T-helper 1 cell treated with Interleukin-12 subunit alpha and Interleukin-12 subunit beta and Interleukin-4 antibody, amounts not matched to agents 30 μg/mL and 1 μg/mL, for 36 hours (primary cell): ENCODE measurements around the gene ZFPM1.

Experiments used
- H3K27ac Mint-ChIP-seq: one replicate; pipeline ENCODE4 v1.8.0; 2021; ENCODE audit warnings: mild to moderate bottlenecking, mixed read lengths
- H3K27me3 Mint-ChIP-seq: one replicate; pipeline ENCODE4 v1.8.0; 2021; ENCODE audit warnings: low read depth, mixed read lengths
- H3K36me3 Mint-ChIP-seq: one replicate; pipeline ENCODE4 v1.8.0; 2021; ENCODE audit warnings: low read depth, mixed read lengths
- H3K4me1 Mint-ChIP-seq: one replicate; pipeline ENCODE4 v1.8.0; 2021; ENCODE audit warnings: low read depth, mixed read lengths
- H3K4me3 Mint-ChIP-seq: one replicate; pipeline ENCODE4 v1.8.0; 2021; ENCODE audit warnings: mild to moderate bottlenecking, moderate library complexity, mixed read lengths
- H3K9me3 Mint-ChIP-seq: one replicate; pipeline ENCODE4 v1.8.0; 2021; ENCODE audit warnings: mixed read lengths

Gene ZFPM1

DNA sequence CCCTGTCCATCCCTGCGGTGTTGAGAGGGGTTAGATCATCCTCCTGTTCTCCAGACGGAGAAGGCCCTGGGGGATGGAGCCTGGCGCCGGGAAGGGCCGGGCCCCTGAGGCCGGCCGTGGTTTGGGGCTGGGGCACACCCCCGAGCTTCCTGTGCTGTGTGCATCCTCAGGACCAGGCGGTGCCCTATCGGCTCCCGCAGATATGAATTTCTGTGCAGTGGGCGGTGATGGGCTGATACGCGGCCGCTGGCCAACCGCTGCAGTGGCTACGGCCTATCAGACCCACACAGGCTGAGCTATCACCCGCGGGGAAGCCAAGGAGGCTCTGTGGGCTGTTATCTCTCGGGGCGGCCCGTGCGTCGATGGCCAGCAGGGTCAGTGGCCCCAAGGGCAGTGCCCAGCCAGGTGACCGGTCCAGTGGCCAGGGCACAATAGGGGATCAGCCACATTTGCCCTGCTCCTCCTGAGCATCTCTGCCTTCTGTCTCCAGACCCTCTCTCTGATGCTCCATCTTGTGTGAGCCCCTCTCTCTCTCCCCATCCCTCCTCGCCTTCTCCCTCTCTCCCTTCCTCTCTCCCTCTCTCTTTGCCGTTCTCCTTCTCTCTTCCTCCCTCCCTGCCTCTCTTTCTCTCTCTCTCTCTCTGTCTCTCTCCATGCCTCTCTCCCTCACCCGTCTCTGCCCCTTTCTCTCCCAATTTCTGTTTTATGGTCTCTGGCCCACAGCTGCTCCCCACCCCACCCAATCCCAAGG, 38.7 kb downstream of the ZFPM1 start:
- Mint-ChIP-seq H3K4me1 (no peaks in the 10 kb centered on the region), H3K27me3 (no peaks in the 10 kb centered on the region), H3K27ac (no peak overlapping the region), H3K36me3 (no peaks in the 10 kb centered on the region), H3K9me3 (no peaks in the 10 kb centered on the region), H3K4me3 (no peak overlapping the region)

DNA sequence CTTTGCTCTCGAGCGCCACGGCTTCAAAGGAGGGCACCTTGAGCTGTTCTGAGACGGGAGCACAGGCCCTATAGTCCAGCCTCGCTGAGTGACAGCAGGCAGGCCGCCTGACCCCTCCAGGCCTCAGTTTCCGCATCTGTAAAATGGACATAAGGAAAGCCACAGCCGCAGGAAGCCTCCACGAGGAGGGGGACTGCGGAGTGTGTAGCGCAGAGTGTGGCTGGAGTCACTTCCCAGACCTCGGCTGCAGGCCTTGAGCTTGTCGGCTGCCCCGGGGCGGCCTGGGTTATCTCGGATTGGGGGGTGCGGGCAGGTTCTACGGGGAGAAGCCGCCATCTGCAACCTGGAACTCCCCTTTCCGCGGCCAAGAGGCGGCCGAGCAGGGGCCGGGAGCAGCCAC, 40.8 kb downstream of the ZFPM1 start:
- no peaks in the 10 kb centered on the region for H3K27me3 Mint-ChIP-seq
- H3K4me1 Mint-ChIP-seq: no peaks in the 10 kb centered on the region
- no peaks in the 10 kb centered on the region for H3K36me3 Mint-ChIP-seq
- no peak overlapping the region for H3K4me3 Mint-ChIP-seq
- no peaks in the 10 kb centered on the region for H3K9me3 Mint-ChIP-seq
- no peak overlapping the region for H3K27ac Mint-ChIP-seq

DNA sequence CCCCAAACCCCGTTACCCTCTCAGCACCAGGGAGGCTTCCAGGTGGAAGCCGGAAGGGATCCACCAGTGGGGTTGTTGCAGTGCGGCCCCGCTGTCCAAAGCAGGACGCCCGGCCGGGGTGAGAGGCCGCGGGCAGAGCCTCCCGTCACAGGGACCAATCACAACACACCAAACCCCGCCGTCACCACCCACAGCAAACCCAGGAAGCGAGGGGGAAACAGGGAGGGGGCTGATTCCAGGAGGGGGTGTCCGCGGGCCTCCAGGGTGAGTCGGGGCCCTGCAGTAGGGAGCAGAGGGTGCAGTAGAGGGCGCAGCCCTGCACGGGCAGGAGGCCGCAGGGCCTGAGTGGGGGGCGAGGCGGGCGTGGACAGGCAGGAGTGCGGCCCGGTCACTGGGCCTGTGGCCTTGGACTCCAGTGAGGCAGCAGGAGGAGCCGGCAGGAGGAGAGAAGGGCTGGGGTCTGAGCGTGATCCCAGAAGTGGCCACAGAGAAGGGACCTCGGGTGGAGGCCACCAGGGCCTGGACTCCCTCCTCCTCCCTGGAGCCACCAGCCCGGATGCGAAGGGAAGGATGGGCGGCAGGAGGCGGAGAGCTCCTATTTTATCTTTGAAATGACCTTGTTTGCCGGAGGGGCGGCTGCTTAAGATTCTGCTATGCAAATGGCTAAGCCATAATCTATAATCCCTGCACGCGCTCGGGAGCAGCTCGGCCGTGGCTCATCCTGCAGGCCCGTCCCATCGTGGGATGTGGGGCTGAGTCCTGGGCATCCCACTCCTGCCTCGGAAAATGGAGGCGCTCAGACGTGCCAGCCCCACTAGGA, 41.5 kb downstream of the ZFPM1 start:
- Mint-ChIP-seq H3K36me3 (no peaks in the 10 kb centered on the region), H3K9me3 (no peaks in the 10 kb centered on the region), H3K4me3 (no peak overlapping the region), H3K27ac (no peak overlapping the region), H3K27me3 (no peaks in the 10 kb centered on the region), H3K4me1 (no peaks in the 10 kb centered on the region)

DNA sequence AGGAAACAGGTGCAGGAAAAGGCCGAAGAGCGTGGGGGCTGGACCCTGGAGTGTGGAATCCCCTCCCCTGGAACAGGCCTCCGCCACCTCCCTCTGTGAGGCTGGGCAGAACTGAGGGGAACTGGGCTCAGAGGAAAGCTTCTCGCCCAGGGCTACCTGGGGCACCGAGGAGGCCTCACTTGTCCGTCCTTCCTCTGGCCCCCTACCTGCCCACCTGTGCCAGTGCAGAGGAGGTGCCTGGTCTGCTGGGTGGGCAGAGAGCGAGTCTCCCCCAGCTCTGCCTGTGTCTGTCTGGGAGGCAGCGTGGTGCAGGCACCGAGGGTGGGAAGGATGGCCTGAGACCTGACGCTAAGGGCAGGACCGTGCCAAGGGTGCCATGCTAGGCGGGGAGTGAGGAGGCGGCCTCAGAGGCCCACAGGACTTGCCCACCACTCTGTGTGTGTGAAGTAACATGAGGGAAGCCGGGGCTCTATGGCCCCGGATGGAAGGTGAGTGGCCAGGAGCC, 42.2 kb downstream of the ZFPM1 start:
- Mint-ChIP-seq H3K27me3 (no peaks in the 10 kb centered on the region), H3K27ac (no peak overlapping the region), H3K4me3 (no peak overlapping the region), H3K4me1 (no peaks in the 10 kb centered on the region), H3K36me3 (no peaks in the 10 kb centered on the region), H3K9me3 (no peaks in the 10 kb centered on the region)

DNA sequence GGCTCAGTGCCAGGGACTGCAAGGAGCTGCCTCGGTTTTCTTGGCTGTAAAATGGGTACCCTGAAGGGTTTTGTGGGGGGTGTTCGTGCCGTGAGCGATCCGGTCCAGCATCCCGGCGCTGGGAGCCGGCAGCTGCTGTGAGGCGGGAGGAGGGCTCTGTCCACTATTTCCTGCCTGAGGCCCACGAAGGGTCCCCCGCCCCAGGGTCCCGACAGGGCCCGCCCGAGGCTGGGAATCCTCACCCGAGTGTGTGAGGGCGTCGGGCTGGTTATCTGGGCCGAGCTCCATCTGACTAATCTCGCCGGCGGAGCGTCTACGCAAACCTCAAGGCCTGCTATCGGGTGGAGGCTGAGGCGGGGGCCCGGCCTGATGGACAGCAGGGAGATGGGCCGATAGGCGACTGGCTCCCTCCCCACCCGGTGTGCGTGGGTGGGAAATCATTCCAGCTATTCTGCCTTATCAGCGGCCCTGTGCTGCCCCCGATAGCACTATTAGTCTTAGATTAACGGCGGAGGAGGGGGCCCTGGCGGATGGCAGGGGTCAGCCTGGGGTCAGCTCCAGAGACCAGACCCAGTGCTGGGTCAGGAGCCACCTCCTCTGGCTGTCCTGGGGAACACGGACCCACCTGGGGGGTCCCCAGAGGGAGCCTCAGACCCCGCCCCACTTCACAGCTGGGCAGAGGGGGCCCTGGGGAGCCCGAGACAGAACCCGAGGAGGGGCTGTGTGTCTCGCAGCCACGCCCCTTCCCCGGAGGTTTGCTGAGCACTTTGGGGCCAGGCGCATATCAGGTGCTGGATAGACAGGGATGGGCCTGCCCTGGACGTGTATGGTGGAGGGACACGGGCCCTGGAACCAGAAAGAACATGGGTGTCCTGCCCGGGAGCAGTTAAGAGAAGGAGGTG, 44.7 kb downstream of the ZFPM1 start:
- no peaks in the 10 kb centered on the region for H3K4me1 Mint-ChIP-seq
- H3K27ac Mint-ChIP-seq: no peak overlapping the region
- no peak overlapping the region for H3K4me3 Mint-ChIP-seq
- H3K9me3 Mint-ChIP-seq: no peaks in the 10 kb centered on the region
- no peaks in the 10 kb centered on the region for H3K27me3 Mint-ChIP-seq
- no peaks in the 10 kb centered on the region for H3K36me3 Mint-ChIP-seq

DNA sequence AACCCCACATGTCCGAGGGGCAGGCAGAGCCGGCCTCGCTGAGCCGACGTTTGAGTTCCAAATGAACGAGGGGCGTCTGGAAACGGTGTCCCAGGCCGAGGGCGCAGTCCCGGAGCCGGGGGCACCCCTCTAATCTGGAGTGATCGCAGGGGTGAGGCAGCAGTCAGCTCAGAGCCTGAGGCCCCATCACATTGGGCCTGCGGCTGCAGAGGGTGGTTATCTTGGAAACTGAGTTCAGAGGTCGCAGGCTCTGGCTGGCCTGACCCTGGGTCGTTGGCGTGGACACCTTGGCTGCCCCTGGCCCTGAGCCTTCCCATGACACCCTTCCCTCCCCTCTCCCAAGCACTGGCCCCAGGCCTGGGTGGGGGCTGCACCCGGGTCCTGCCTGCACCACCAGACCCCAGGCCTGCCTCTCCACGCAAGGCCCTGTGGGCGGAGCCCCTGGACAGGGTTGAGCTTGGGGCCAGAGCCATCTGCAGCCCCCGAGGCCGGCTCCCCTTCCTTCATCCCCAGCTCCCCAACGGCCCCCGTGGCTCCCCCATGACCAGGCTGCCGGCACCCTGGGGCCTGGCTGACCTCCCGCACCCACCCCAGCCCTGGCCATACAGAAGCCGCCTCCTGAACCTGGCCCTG, 45.6 kb downstream of the ZFPM1 start:
- no peaks in the 10 kb centered on the region for H3K4me1 Mint-ChIP-seq
- H3K9me3 Mint-ChIP-seq: no peaks in the 10 kb centered on the region
- H3K27ac Mint-ChIP-seq: no peak overlapping the region

GRCh38 chr16:88499292-88499691, 46.2 kb downstream of the ZFPM1 start:
- Mint-ChIP-seq H3K27ac (no peak overlapping the region), H3K9me3 (no peaks in the 10 kb centered on the region), H3K4me3 (no peak overlapping the region), H3K4me1 (no peaks in the 10 kb centered on the region), H3K27me3 (no peaks in the 10 kb centered on the region), H3K36me3 (no peaks in the 10 kb centered on the region)

More for the DNA sequence above, 45.6 kb downstream of the ZFPM1 start:
- Mint-ChIP-seq H3K36me3 (no peaks in the 10 kb centered on the region), H3K27me3 (no peaks in the 10 kb centered on the region), H3K4me3 (no peak overlapping the region)

- Mint-ChIP-seq H3K9me3 (no peaks in the 10 kb centered on the region), H3K4me1 (no peaks in the 10 kb centered on the region), H3K4me3 (no peak overlapping the region), H3K27ac (no peak overlapping the region), H3K36me3 (no peaks in the 10 kb centered on the region), H3K27me3 (no peaks in the 10 kb centered on the region)
Measured at GRCh38 chr16:88499836-88500251, 46.8 kb downstream of the ZFPM1 start.

DNA sequence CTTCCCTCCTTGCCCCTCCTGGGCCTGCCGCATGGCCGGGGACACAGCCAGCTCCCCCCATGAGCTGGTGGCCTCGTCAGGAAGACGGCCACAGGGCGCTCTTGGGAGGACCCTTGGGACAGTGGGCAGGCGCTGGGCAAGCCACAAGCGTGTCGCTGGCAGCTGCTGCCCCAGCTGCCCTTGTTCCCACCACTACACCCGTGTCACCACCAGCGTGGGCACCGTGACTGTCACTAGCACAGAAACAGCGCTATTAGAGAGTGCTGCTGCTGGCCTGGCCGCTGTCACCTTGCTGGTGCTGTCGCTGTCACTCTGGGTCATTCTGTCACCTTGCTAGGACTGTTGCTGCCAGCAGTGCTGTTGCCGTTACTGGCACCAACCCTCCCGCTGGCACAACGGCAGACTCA, 47.2 kb downstream of the ZFPM1 start:
- Mint-ChIP-seq H3K36me3 (no peaks in the 10 kb centered on the region), H3K27ac (no peak overlapping the region), H3K4me3 (no peak overlapping the region), H3K4me1 (no peaks in the 10 kb centered on the region), H3K9me3 (no peaks in the 10 kb centered on the region), H3K27me3 (no peaks in the 10 kb centered on the region)

DNA sequence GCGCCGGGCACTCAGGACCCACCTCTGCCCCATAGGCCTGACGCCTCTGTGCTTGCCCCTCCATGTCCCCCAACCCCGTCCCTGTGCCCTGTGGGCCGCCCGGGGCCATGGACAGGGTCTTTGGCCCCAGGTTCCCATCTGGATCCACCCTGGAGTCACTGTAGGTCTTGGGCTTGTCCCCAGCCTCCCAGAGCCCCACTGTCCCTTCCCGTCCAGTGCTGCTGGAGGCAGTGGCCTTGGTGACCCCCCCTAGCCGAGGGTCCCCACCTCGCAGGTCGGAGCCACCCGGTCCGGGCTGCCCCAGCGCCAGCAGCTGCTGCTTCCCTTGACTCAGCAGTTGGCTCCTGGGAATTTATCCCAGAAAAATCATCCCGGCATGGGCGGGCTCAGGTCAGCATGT, 49.3 kb downstream of the ZFPM1 start:
- no peak overlapping the region for H3K4me3 Mint-ChIP-seq
- H3K27ac Mint-ChIP-seq: no peak overlapping the region

GRCh38 chr16:88502776-88503280, 49.7 kb downstream of the ZFPM1 start:
- Mint-ChIP-seq H3K36me3 (no peaks in the 10 kb centered on the region), H3K27me3 (no peaks in the 10 kb centered on the region), H3K4me1 (no peaks in the 10 kb centered on the region), H3K4me3 (no peak overlapping the region), H3K9me3 (no peaks in the 10 kb centered on the region), H3K27ac (no peak overlapping the region)

More for the DNA sequence above, 49.3 kb downstream of the ZFPM1 start:
- Mint-ChIP-seq H3K27me3 (no peaks in the 10 kb centered on the region), H3K9me3 (no peaks in the 10 kb centered on the region), H3K4me1 (no peaks in the 10 kb centered on the region), H3K36me3 (no peaks in the 10 kb centered on the region)

DNA sequence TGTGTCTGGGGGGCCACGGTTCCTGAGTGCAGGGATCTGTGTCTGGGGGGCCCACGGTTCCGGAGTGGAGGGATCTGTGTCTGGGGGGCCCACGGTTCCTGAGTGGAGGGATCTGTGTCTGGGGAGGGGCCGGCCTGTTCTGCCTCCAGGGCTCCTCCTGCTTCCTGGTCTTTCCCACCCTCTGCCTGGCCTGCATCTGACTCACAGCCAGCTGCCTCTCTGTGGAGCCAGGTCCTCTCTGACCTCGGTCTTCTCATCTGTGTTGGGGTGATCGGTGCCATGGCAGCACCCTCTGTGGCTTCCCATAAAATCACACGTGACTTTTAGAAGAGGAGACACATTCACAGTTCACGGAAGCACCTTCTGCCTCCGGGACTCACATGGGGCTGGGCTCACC, 50.3 kb downstream of the ZFPM1 start:
- H3K9me3 Mint-ChIP-seq: no peaks in the 10 kb centered on the region

GRCh38 chr16:88503771-88504488, 50.9 kb downstream of the ZFPM1 start:
- H3K4me1 Mint-ChIP-seq: no peaks in the 10 kb centered on the region
- no peaks in the 10 kb centered on the region for H3K9me3 Mint-ChIP-seq
- H3K36me3 Mint-ChIP-seq: no peaks in the 10 kb centered on the region
- no peak overlapping the region for H3K4me3 Mint-ChIP-seq
- no peak overlapping the region for H3K27ac Mint-ChIP-seq
- no peaks in the 10 kb centered on the region for H3K27me3 Mint-ChIP-seq

More for the DNA sequence above, 50.3 kb downstream of the ZFPM1 start:
- H3K4me1 Mint-ChIP-seq: no peaks in the 10 kb centered on the region
- no peak overlapping the region for H3K4me3 Mint-ChIP-seq
- H3K36me3 Mint-ChIP-seq: no peaks in the 10 kb centered on the region
- no peaks in the 10 kb centered on the region for H3K27me3 Mint-ChIP-seq
- H3K27ac Mint-ChIP-seq: no peak overlapping the region
